Chondrocyte (in vitro differentiated cells): ENCODE measurements around the gene ADGRG1. TPM values are rescaled to one million over a fixed set of nuclear protein-coding genes. Genes with fewer than 3 reads are reported as not detected.

Experiments
- DNase-seq: peaks from one replicate; pipeline ENCODE4 v3.0.0; 2021; ENCODE audit warnings: mixed read lengths, low spot score
- H3K27ac Mint-ChIP-seq: one replicate; pipeline ENCODE4 v1.8.0; 2021; ENCODE audit warnings: mild to moderate bottlenecking, moderate library complexity, mixed read lengths; ENCODE audit not compliant: unreplicated experiment
- H3K27me3 Mint-ChIP-seq: 2 replicates; pipeline ENCODE4 v1.8.0; 2021; ENCODE audit warnings: low read depth, mixed read lengths
- H3K36me3 Mint-ChIP-seq: 2 replicates; pipeline ENCODE4 v1.8.0; 2021; ENCODE audit warnings: low read depth, mixed read lengths
- H3K4me1 Mint-ChIP-seq: 2 replicates; pipeline ENCODE4 v1.8.0; 2021; ENCODE audit warnings: low read depth, mild to moderate bottlenecking, mixed read lengths
- H3K4me3 Mint-ChIP-seq: one replicate; pipeline ENCODE4 v1.8.0; 2021; ENCODE audit warnings: mild to moderate bottlenecking, moderate library complexity, mixed read lengths; ENCODE audit not compliant: unreplicated experiment
- H3K9me3 Mint-ChIP-seq: 2 replicates; pipeline ENCODE4 v1.8.0; 2021; ENCODE audit warnings: low read depth, mixed read lengths
- total RNA-seq: library from RNA; stranded (reverse); gene quantifications from 3 replicates; pipeline ENCODE4 v1.2.1, GENCODE V29; 2021
- TF ChIP-seq, protein P1 (sequence below): fragments of 200-600 bp; sonication (generic); IDR thresholded peaks from 2 replicates; pipeline ENCODE4 v1.5.0; 2021; ENCODE audit warnings: antibody characterized with exemption, mild to moderate bottlenecking, moderate library complexity

ADGRG1 gene
- total RNA-seq, 1 donor from 2014 or later = 57.8 TPM

DNA sequence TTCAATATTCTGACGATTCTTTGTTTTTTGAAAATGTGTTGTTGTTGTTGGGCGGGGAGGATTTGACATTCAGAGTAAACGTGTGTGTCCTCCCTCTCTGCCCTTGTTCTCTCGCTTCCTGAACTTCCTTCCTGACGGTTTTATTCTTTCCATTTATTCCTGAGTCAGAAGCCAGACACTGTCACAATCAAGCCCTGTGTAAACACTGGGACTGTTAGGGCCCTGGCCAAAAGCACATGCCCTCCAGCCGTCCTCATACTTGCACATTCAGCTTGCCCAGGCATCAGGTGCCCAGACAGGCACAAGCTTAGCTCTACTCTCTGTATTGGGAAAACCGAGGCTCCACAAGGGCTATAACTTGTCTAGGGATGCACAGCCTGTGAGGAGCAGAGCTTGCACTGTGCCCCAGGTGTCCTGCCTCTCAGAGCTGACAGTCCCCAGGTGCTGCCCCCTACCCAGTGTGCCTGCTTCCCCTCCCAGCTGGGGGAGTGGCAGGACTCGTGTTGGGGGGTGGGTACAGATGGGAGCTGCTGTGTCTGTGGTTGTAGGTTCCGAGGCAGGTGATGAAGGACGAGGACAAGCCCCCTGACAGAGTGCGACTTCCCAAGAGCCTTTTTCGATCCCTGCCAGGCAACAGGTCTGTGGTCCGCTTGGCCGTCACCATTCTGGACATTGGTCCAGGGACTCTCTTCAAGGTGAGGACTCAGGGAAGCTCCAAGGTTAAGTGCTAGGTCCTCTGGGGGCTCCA is 49.4 kb downstream of the ADGRG1 start:
- H3K9me3 Mint-ChIP-seq = no peaks in the 10 kb centered on the region
- no peak overlapping the region for H3K4me3 Mint-ChIP-seq
- DNase-seq = no peak
- H3K27ac Mint-ChIP-seq = no peak overlapping the region
- no peaks in the 10 kb centered on the region for H3K36me3 Mint-ChIP-seq
- H3K27me3 Mint-ChIP-seq = peaks cover 14% of the 10 kb centered on the region
- TF ChIP-seq, protein P1, sequence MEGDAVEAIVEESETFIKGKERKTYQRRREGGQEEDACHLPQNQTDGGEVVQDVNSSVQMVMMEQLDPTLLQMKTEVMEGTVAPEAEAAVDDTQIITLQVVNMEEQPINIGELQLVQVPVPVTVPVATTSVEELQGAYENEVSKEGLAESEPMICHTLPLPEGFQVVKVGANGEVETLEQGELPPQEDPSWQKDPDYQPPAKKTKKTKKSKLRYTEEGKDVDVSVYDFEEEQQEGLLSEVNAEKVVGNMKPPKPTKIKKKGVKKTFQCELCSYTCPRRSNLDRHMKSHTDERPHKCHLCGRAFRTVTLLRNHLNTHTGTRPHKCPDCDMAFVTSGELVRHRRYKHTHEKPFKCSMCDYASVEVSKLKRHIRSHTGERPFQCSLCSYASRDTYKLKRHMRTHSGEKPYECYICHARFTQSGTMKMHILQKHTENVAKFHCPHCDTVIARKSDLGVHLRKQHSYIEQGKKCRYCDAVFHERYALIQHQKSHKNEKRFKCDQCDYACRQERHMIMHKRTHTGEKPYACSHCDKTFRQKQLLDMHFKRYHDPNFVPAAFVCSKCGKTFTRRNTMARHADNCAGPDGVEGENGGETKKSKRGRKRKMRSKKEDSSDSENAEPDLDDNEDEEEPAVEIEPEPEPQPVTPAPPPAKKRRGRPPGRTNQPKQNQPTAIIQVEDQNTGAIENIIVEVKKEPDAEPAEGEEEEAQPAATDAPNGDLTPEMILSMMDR = no peak
- peaks cover 8% of the 10 kb centered on the region for H3K4me1 Mint-ChIP-seq

DNA sequence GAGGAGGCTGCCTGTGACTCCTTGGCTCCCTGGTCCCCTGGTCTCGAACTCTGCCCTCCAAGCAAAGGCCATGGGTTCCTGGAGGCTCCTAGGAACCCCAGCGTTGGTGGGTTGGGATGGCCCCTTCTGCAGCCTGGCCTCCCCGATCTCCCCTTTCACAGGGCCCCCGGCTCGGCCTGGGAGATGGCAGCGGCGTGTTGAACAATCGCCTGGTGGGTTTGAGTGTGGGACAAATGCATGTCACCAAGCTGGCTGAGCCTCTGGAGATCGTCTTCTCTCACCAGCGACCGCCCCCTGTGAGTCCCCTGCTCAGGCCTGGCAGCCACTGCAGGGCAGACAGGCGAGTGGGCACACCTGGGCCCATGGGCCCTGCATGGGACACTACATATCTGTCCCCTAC is 50.6 kb downstream of the ADGRG1 start:
- TF ChIP-seq, protein P1 = no peak
- no peaks in the 10 kb centered on the region for H3K9me3 Mint-ChIP-seq
- no peak overlapping the region for H3K27ac Mint-ChIP-seq
- H3K27me3 Mint-ChIP-seq = peaks cover 1% of the 10 kb centered on the region
- H3K4me1 Mint-ChIP-seq = peaks cover 8% of the 10 kb centered on the region
- H3K4me3 Mint-ChIP-seq = no peak overlapping the region
- peak; percentile 72 for DNase-seq
- H3K36me3 Mint-ChIP-seq = no peaks in the 10 kb centered on the region

DNA sequence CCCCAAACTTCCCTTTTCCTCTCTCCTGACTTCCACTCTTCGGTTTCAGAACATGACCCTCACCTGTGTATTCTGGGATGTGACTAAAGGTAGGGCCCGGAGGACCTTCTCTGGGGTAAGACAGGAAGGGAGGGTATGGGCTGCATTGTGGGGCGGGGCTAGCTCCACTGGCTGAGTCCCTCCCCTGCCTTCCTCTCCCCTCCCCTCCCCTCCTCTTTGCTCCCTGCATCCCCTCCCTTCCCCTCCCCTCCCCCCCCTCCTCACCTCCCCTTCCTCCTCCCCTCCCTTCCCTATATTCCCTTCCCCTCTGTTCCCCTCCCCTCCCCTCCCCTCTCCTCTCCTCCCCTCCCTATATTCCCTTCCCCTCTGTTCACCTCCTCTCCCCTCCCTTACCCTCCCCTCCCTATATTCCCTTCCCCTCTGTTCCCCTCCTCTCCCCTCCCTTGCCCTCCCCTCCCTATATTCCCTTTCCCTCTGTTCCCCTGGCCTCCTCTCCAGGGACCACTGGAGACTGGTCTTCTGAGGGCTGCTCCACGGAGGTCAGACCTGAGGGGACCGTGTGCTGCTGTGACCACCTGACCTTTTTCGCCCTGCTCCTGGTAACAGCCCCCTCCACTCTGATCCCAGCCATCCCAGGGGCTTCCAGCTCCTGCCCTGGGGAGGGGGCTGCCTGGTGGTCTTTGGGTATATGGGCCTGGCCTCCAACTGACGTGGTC is 51.5 kb downstream of the ADGRG1 start:
- Mint-ChIP-seq H3K36me3 (no peaks in the 10 kb centered on the region), H3K4me1 (peaks cover 8% of the 10 kb centered on the region), H3K27ac (no peak overlapping the region), H3K9me3 (no peaks in the 10 kb centered on the region), H3K27me3 (no peaks in the 10 kb centered on the region), H3K4me3 (no peak overlapping the region)
- TF ChIP-seq, protein P1 = no peak
- DNase-seq = no peak

DNA sequence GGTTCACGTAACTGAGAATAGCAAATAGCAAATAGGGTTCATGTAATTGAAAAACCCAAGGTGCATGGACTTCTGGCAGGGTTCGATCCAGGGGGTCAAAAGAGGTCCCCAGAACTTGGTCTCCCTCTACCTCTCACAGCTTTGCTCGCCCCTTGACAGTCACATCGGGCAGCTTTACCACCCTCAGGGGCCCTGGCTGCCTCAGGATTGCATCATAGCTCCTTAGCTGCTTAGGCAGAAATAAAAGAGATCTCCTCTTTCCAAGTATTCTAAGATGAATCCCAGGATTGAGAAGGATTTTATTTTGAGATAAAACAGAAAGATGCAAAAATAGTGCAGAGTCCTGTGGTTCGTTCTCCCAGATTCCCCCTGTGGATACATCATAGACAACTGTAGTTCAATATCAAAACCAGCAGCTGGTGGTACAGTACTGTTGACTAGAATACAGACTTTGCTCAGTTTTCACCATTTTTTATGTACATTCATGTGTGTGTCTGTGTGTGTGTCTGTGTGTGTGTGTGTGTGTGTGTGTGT is 52.5 kb downstream of the ADGRG1 start:
- no peak overlapping the region for H3K4me3 Mint-ChIP-seq
- H3K4me1 Mint-ChIP-seq = peaks cover 8% of the 10 kb centered on the region
- no peak for DNase-seq
- H3K27ac Mint-ChIP-seq = no peak overlapping the region
- TF ChIP-seq, protein P1 = no peak
- no peaks in the 10 kb centered on the region for H3K9me3 Mint-ChIP-seq
- H3K27me3 Mint-ChIP-seq = no peaks in the 10 kb centered on the region
- no peaks in the 10 kb centered on the region for H3K36me3 Mint-ChIP-seq

DNA sequence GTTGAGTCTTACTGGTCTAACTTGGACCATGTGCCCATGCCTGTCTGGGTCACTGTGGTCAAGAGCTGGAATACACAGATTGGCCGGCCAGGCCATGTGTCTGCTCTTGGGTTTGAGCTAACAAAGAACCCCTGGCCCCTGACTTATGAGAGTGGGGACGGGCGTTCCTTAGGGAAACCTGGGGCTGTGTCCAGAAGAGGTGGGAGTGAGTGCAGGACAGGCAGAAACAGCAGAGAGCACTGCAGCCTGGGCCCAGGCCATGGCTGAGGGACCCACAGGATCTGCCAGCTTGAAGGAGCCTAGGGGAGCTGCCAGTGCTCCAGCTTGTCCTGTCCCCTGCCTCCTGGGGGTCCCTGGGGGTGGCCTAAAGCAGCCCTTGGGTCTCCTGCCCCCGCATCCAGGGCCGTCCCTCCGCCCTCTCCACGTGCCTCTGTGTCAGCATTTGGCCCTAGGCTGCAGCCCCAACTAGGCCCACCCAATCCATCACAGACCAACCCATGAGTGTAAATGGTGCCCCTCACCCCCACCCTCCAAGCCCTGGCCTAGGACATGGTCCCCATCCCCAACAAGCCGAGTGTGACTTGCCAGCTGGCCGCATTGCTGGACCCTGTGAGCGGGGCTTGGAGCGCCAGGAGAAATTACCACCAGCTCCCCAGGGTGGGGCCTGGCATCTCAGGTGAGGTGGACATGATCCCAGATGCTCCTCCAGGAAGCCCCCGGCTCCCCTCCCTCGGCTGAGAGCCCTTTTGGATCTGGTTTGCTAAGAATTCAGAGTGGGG is 53.7 kb downstream of the ADGRG1 start:
- H3K4me3 Mint-ChIP-seq = no peak overlapping the region
- H3K36me3 Mint-ChIP-seq = no peaks in the 10 kb centered on the region
- H3K27me3 Mint-ChIP-seq = no peaks in the 10 kb centered on the region
- TF ChIP-seq, protein P1 = no peak
- H3K27ac Mint-ChIP-seq = no peak overlapping the region
- peak; percentile 72 for DNase-seq
- H3K4me1 Mint-ChIP-seq = peaks cover 4% of the 10 kb centered on the region
- H3K9me3 Mint-ChIP-seq = no peaks in the 10 kb centered on the region
